GM18861 (cell line): Measurements from ENCODE around the gene FSIP1.

Experiments used
- ATAC-seq: cut with Tn5 transposase; IDR thresholded peaks from one replicate; pipeline ENCODE4 v1.9.1; 2021; ENCODE audit not compliant: unreplicated experiment

The FSIP1 gene

DNA sequence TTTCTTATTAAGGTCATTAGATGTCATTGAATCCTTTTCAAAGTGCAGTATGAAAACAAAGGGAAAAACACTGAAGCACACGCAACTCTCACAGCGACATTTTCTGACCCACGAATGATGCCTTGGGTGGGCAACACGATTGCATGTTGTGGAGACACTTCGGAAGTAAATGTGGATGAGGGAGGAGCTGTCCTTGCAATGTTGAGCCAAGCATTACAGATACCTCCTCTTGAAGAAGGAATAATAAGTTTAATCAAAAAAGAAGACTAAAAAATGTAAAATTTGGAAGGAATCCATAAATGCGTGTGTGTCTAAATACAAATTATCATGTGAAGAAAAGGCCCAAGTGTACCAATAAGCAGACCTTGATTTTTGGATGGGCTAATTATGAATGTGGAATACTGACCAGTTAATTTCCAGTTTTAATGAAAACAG is 184.9 kb downstream of the FSIP1 start:
- ATAC-seq = no peak

DNA sequence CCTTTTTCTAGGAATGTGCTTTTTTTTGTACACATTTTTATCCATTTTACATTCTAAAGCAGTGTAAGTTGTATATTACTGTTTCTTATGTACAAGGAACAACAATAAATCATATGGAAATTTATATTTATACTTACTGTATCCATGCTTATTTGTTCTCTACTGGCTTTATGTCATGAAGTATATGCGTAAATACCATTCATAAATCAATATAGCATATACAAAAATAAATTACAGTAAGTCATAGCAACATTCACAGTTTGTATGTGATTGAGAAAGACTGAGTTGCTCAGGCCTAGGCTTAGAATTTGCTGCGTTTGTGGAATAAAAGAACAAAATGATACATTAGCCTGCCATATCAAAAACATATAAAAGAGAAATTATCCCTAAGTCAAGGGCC is 185.3 kb downstream of the FSIP1 start:
- no peak for ATAC-seq

GRCh38 chr15:39596358-39597051 is 186.1 kb downstream of the FSIP1 start:
- no peak for ATAC-seq

GRCh38 chr15:39595338-39596221 is 187.1 kb downstream of the FSIP1 start:
- no peak for ATAC-seq

- ATAC-seq = no peak
Observed at GRCh38 chr15:39594446-39595337, 187.9 kb downstream of the FSIP1 start.

- no peak for ATAC-seq
Observed at GRCh38 chr15:39593656-39594445, 188.8 kb downstream of the FSIP1 start.

DNA sequence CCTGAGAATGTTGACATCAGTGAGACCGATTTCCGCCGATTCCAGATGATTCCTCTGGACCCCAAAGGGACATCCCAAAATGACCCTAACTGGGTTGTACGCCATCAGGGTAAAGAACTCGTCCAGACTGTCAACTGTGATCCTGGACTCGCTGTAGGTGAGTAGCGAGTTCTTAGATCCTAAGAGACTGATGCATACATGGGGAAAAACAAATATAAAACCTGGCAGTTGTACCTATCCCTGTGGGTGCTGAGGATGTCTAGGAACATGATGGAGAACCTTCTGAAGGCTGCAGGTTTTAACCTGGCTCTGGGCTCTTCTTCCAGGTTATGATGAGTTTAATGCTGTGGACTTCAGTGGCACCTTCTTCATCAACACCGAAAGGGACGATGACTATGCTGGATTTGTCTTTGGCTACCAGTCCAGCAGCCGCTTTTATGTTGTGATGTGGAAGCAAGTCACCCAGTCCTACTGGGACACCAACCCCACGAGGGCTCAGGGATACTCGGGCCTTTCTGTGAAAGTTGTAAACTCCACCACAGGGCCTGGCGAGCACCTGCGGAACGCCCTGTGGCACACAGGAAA is 189.5 kb downstream of the FSIP1 start:
- ATAC-seq = no peak

DNA sequence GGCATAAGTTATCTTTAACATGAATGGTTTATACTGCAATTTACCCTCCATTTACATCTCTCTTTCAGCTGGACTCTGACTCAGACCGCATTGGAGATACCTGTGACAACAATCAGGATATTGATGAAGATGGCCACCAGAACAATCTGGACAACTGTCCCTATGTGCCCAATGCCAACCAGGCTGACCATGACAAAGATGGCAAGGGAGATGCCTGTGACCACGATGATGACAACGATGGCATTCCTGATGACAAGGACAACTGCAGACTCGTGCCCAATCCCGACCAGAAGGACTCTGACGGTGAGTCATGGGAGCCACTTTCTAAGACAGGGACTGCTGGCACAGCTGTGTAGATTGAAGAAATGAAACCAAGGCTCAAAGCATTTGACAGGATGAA is 190.1 kb downstream of the FSIP1 start:
- ATAC-seq = no peak

DNA sequence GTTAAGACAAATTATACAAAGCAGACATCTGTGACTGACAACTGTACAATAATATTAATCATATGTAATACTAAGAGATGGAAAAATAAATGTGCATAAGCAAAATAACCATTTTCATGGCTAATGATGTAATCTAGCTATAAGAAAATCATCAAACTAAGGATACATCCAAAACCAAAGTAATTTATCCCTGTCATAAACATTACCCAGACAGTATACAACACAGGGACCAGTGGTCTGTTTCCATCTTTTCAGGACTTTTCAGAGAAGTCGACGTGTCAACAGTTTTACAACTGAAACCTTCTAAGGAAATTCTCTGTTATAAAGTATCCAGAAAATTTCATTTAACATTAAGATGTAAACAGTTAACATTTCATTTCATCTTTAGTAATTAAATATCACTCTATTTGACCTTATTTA is 190.7 kb downstream of the FSIP1 start:
- no peak for ATAC-seq

GRCh38 chr15:39591141-39591895 is 191.3 kb downstream of the FSIP1 start:
- no peak for ATAC-seq

DNA sequence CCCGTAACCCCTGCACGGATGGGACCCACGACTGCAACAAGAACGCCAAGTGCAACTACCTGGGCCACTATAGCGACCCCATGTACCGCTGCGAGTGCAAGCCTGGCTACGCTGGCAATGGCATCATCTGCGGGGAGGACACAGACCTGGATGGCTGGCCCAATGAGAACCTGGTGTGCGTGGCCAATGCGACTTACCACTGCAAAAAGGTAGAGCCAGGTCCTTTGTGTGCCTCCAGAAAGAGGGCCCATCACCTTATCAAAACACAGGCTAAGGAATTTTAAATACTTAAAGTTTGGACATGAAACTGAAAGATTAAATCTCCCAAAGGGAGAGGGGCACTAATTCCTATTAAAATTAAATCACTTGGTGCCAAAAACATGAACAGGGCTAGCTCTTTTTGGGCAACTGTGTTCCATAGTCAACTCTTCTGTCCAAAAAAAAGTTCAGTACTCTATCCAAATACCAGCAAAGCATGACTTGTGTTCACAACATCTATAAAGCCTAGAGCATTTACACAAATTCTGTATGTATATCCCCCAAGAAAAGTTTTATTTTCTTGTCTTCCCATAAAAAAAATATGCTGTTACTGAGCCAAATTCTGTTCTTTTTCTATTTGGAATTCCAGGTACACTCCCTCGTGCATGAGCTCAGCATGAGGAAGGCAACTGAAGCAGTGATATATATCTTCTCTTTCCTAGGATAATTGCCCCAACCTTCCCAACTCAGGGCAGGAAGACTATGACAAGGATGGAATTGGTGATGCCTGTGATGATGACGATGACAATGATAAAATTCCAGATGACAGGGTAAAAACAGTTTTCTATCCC is 192.6 kb downstream of the FSIP1 start:
- no peak for ATAC-seq

GRCh38 chr15:39589193-39589814 is 193.3 kb downstream of the FSIP1 start:
- ATAC-seq = no peak

DNA sequence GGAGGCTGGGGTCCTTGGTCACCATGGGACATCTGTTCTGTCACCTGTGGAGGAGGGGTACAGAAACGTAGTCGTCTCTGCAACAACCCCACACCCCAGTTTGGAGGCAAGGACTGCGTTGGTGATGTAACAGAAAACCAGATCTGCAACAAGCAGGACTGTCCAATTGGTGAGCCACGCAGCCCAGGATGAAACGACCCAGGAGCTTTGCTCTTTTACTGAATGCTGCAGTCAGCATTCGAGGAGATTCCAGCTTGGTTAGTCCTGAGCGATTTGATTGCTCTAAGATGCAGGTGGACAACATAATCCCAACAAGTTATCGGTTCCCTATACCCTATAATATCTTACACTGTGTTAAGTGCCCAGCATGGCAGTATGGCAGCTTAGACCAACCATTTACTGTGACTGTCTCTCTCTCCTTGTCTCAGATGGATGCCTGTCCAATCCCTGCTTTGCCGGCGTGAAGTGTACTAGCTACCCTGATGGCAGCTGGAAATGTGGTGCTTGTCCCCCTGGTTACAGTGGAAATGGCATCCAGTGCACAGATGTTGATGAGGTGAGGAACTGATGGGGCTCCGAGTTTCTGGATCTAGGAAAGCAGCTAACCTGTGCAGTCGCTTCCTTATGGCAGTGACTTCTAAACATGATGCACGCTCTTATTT is 194.0 kb downstream of the FSIP1 start:
- no peak for ATAC-seq

DNA sequence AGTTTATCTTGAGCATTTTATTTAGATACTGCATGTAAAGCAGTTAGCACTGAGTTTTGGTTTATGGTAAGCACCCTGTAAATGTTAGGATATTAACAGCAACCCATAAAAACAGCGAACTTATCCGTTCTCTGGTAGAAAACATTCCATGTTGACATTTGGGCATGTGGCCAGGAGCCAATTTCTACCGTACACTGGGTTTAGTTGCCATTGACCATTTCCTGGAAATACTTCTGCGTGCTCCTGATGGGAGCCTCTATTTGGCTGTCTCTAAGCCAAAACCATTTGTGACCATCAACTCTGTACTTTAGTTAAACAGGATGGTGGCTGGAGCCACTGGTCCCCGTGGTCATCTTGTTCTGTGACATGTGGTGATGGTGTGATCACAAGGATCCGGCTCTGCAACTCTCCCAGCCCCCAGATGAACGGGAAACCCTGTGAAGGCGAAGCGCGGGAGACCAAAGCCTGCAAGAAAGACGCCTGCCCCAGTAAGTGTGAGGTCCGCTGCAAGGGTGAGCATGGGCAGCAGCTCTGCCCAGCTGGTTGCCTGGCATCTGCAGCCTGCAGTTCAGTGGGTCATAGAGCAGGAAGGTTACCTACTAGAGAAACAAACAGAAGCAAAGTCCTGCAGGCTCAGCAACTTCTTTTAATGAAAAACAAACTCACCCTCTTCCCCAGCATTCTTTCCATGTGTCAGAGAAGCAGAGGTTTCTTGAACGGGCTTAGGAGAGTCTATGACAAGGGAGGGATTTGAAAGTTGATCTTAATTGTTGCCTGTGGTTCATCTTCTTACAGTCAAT is 194.7 kb downstream of the FSIP1 start:
- no peak for ATAC-seq

- ATAC-seq = no peak
Observed at GRCh38 chr15:39587096-39587721, 195.4 kb downstream of the FSIP1 start.

- no peak for ATAC-seq
Observed at GRCh38 chr15:39586387-39587095, 196.1 kb downstream of the FSIP1 start.
